ENCODE measurements around the gene ZDHHC14. TPM values are rescaled to one million over a fixed set of nuclear protein-coding genes. Genes with fewer than 3 reads are reported as not detected.

Gene ZDHHC14
- total RNA-seq, 1 experiment from 2014 or later: 1.7 TPM

DNA sequence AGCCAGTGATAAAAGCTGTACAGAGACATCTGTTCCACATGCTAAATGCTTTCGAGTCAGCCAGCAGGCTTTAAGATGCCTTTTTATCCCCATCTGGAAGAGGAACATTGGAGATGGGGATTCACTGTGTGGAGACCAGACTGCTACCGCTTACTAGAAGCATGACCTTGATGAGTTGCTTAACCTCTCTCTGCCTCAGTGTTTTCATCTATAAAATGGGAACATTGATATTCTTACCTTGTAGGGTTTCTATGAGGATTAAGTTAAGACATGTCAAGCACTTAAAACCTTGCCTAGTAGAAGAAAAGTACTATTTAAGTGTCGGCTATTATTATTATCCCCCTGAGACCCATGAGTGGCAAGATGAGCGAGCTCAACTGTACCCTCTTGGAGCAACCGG, 276.8 kb downstream of the ZDHHC14 start:
- Histone ChIP-seq H3K9me3 (ENCODE audit: control insufficient read depth, low read depth, low read length) (no peaks in the 10 kb centered on the region), H2BK20ac (ENCODE audit: low read depth, low read length, poor library complexity, severe bottlenecking) (no peak overlapping the region), H3T11ph (ENCODE audit: low read length) (no peak overlapping the region), H2BK120ac (ENCODE audit: low read depth, low read length, poor library complexity, severe bottlenecking) (no peak overlapping the region), H2BK5ac (ENCODE audit: insufficient read length, low read length) (no peak overlapping the region), H3K9ac (ENCODE audit: extremely low read depth, insufficient read length, low read length) (no peak overlapping the region), H3K79me1 (ENCODE audit: insufficient read depth, low read depth, low read length, poor library complexity, severe bottlenecking) (no peaks in the 10 kb centered on the region), H3K56ac (ENCODE audit: insufficient read length, low read depth, low read length) (no peak overlapping the region), H2BK15ac (ENCODE audit: low read depth, low read length) (no peak overlapping the region), H4K8ac (replicated peaks; ENCODE audit: insufficient read length, low read depth, low read length) (no peak overlapping the region), H3K27me3 (ENCODE audit: insufficient read depth, low read length) (no peaks in the 10 kb centered on the region), H3K27ac (ENCODE audit: insufficient read length, low read depth, low read length) (no peak overlapping the region), H3K4ac (ENCODE audit: low read depth, low read length) (no peak overlapping the region), H3K4me1 (ENCODE audit: insufficient read depth, low read length) (no peaks in the 10 kb centered on the region), H2BK12ac (ENCODE audit: insufficient read length, low read depth, low read length) (no peak overlapping the region), H3K23ac (ENCODE audit: insufficient read length, low read depth, low read length) (no peak overlapping the region), H4K5ac (ENCODE audit: insufficient read length, low read depth, low read length) (no peak overlapping the region), H4K91ac (ENCODE audit: insufficient read length, low read depth, low read length) (no peak overlapping the region), H3K18ac (ENCODE audit: insufficient read length, low read depth, low read length) (no peak overlapping the region), H2AK5ac (ENCODE audit: insufficient read length, low read length) (no peak overlapping the region), H3K79me2 (ENCODE audit: insufficient read depth, low read length) (no peaks in the 10 kb centered on the region), H2AFZ (ENCODE audit: low read length) (no peak overlapping the region), H3K14ac (ENCODE audit: insufficient read depth, low read length) (no peak overlapping the region), H3K23me2 (ENCODE audit: insufficient read length, low read depth, low read length, poor library complexity, severe bottlenecking) (no peaks in the 10 kb centered on the region), H4K20me1 (ENCODE audit: control insufficient read depth, insufficient read depth, insufficient read length) (no peaks in the 10 kb centered on the region), H3K4me2 (ENCODE audit: insufficient read depth, insufficient read length, low read length) (no peak overlapping the region)
- WGBS (ENCODE audit: extremely low coverage, insufficient read length, low lambda C conversion rate): no CpG with 5 or more reads among the region's 5 CpGs
- Mint-ChIP-seq H3K9me3 (no peaks in the 10 kb centered on the region), H3K4me1 (peaks cover 8 to 12% of the 10 kb centered on the region in 2 experiments), H3K36me3 (ENCODE audit: insufficient read depth in 1 of 3, low read depth in 3 of 3) (no peaks in the 10 kb centered on the region), H3K27ac (no peak overlapping the region), H3K27me3 (ENCODE audit: low read depth) (peaks cover 4% of the 10 kb centered on the region; the same call in 1 of the 2 replicates), H3K4me3 (no peak overlapping the region)
- no peak for DNase-seq
- TF ChIP-seq, protein P1, sequence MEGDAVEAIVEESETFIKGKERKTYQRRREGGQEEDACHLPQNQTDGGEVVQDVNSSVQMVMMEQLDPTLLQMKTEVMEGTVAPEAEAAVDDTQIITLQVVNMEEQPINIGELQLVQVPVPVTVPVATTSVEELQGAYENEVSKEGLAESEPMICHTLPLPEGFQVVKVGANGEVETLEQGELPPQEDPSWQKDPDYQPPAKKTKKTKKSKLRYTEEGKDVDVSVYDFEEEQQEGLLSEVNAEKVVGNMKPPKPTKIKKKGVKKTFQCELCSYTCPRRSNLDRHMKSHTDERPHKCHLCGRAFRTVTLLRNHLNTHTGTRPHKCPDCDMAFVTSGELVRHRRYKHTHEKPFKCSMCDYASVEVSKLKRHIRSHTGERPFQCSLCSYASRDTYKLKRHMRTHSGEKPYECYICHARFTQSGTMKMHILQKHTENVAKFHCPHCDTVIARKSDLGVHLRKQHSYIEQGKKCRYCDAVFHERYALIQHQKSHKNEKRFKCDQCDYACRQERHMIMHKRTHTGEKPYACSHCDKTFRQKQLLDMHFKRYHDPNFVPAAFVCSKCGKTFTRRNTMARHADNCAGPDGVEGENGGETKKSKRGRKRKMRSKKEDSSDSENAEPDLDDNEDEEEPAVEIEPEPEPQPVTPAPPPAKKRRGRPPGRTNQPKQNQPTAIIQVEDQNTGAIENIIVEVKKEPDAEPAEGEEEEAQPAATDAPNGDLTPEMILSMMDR (conservative IDR thresholded peaks at IDR 0.05): no peak

Measured in H9 (cell line).